ENCODE measurements around the gene ASXL1.

The ASXL1 gene

DNA sequence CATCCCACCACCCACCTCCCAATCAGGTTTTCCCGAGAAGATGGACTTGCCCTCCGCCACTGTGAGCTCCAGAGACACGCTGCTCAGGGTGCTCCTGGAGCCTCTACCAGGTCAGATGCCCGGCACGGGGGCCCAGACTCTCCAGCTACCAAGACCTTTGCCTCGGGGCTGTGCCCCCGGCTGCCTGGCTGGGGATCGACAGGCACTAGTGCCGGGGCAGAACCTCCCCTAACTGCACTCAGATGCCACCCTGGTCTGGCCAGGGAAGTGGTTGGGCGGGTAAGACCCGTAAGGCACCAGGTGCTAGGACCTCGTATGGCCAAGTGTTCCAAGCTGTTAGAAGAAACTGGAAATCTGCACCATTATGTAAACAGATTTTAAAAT is 100.7 kb downstream of the ASXL1 start:
- in situ Hi-C loops (cut with HindIII; ENCODE audit: low pct_ligation_motif_present, low sequenced_read_pairs): no loop called here
- Histone ChIP-seq H3K4me3 (ENCODE audit: low read depth, low read length) (no peak overlapping the region), H3K27me3 (replicated peaks) (no peaks in the 10 kb centered on the region), H3K36me3 (replicated peaks) (peaks cover 57% of the 10 kb centered on the region), H3K27ac (no peak overlapping the region)
- no peak for TF ChIP-seq CTCF (IDR thresholded peaks at IDR 0.05; ENCODE audit: low read depth, low read length, missing control alignments)
- no peak for DNase-seq

DNA sequence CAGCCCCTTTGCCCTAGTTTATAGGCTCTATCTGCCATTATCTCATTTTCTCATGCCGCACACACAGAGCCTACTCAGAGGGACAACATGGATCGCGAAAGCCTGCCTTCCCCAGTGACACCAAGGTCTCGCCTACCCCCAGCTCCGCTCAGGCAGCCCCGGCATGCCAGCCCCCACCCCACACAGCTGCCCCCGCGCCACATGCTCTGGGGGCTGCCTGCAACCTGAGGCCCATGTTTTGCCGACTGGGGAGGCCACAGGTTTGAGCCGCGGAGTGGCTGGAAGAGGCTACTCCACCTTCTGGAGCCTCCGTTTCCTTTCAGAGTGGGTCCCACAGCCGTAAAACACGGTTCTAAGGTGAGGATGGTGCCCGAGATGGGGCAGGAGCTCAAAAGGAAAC is 102.1 kb downstream of the ASXL1 start:
- Histone ChIP-seq H3K36me3 (replicated peaks) (peaks cover 53% of the 10 kb centered on the region), H3K27ac (no peak overlapping the region), H3K27me3 (replicated peaks) (no peaks in the 10 kb centered on the region), H3K4me3 (ENCODE audit: low read depth, low read length) (no peak overlapping the region)
- TF ChIP-seq CTCF (IDR thresholded peaks at IDR 0.05; ENCODE audit: low read depth, low read length, missing control alignments): no peak
- DNase-seq: no peak
- in situ Hi-C loops (cut with HindIII; ENCODE audit: low pct_ligation_motif_present, low sequenced_read_pairs): no loop called here

DNA sequence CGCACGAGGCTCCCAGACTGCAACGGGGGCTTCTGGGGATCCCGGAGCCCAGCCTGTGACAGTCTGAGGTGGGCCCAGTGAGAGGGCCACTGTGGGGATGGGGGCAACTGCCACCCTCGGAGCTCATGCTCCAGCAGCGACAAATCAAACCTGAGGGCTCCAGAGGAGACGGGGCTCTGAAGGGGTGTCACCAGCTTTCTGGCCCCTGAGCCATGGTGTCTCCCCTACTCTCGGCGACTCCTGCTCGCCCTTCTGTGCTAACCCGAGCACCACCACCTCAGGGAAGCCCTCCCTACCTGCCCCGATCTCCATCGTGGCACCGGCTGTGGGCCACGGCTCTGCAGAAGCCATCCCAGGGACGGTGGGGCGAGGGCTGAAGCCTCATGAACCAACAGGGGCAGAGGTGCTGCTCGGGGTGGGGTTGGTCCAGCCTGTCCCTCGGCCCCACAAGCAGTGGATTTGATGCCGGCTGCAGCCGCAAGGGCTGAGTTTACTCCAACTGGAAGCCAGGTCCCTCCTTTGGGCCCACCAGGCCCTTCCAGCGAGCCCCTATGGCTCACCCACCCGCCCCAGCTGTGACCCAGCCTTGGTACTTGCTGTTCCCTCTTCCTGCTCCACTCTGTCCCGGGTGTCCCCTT is 102.7 kb downstream of the ASXL1 start:
- DNase-seq: no peak
- Histone ChIP-seq H3K27ac (no peak overlapping the region), H3K27me3 (replicated peaks) (no peaks in the 10 kb centered on the region), H3K36me3 (replicated peaks) (peaks cover 48% of the 10 kb centered on the region), H3K4me3 (ENCODE audit: low read depth, low read length) (no peak overlapping the region)
- in situ Hi-C loops (cut with HindIII; ENCODE audit: low pct_ligation_motif_present, low sequenced_read_pairs): no loop called here
- TF ChIP-seq CTCF (IDR thresholded peaks at IDR 0.05; ENCODE audit: low read depth, low read length, missing control alignments): no peak

DNA sequence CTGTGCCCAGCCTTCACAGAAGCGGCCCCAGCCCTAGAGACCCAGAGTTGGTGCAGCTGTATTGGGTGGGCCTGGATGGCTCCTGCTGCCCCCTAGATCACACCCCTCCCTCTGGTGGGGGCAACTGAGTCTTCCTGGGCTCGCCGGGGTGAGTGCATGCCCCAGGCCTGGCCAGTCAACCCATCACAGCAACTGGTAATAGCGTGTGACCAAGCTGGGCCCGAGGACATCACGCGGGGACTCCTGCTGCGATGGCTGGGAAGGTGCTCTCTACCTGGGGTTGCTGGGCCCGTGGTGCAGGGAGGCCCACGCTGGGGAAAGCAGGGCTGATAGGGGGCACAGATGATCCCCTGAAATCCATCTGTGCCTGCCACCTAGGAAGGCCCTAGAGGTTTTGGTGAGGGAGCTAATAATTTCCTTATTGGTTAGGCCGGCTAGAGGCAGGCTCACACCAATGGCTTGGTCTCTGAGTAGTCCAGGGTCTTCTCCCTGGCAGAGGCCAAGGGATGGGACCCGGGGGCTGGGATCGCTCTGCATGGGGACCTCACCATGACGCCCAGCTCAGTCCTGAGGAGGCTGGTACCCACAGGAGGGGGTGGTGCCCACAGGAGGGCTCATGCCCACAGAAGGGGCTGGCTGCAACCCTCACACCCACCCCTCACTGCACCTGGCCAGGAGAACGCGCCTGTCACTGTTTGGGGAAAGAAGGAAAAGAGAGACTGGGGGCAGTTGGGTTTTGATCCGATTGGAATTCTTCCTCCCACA is 103.9 kb downstream of the ASXL1 start:
- peaks cover 47% of the 10 kb centered on the region for H3K36me3 ChIP-seq (replicated peaks)
- in situ Hi-C loops (cut with HindIII; ENCODE audit: low pct_ligation_motif_present, low sequenced_read_pairs): no loop called here
- no peak for DNase-seq

DNA sequence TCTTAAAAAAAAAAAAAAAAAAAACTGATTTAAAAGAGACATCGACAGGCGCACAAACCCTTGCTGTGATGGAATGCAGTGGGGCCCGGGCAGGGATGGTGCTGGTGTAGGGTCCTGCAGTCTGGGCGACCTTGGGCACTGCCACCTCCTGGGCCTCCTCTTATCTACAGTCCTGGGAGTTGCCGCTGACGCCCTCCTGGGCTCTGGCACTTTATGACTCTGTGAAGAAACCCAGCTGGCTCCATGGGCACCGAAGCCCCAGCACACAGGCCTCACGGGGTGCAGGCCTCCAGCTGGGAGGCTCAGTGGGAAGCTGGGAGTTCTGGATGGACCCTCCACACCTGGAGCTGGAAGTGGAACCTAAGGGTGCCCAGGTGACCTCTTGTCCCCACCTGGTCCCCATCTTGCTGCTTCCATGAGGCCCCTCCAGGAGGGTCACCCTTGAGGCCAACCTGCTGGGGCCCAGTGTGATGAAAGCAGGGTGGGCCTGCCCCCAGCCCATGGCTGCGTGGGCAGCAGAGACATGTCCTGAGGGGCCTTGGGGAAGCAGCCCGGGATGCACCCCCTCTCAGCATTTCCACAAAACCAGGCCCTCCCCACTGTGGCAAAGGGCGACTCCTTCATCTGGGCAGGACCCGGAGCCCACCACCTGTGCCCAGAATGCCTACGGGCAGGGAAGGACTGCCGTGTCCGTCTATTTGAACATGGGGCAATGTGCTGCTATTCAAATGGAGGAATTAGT is 104.9 kb downstream of the ASXL1 start:
- no peak for TF ChIP-seq CTCF (IDR thresholded peaks at IDR 0.05; ENCODE audit: low read depth, low read length, missing control alignments)
- Histone ChIP-seq H3K36me3 (replicated peaks) (peaks cover 48% of the 10 kb centered on the region), H3K27me3 (replicated peaks) (no peaks in the 10 kb centered on the region), H3K4me3 (ENCODE audit: low read depth, low read length) (no peak overlapping the region), H3K27ac (no peak overlapping the region)
- no peak for DNase-seq
- in situ Hi-C loops (cut with HindIII; ENCODE audit: low pct_ligation_motif_present, low sequenced_read_pairs): no loop called here

More for the DNA sequence above, 103.9 kb downstream of the ASXL1 start:
- Histone ChIP-seq H3K27me3 (replicated peaks) (no peaks in the 10 kb centered on the region), H3K4me3 (ENCODE audit: low read depth, low read length) (no peak overlapping the region), H3K27ac (no peak overlapping the region)
- TF ChIP-seq CTCF (IDR thresholded peaks at IDR 0.05; ENCODE audit: low read depth, low read length, missing control alignments): no peak
